Upper lobe of left lung (tissue), 4 donors: Measurements from ENCODE around the gene MORC4.

Experiments used
- CTCF ChIP-seq, 6 experiments: fragments of 450-650 bp in 4 of 6; fragments of 200-600 bp in 2 of 6; sonication (generic) in 2 of 6; IDR thresholded peaks; one replicate each; pipeline ENCODE4 v1.5.1; 2016 to 2019; ENCODE audit warnings: antibody characterized with exemption in 6 of 6
- EP300 ChIP-seq, 4 donors: sonication (generic); formaldehyde crosslinking; IDR thresholded peaks; one replicate each; pipeline ENCODE4 v1.5.1; 2017; ENCODE audit warnings: antibody characterized with exemption in 4 of 4, control low read depth in 2 of 4
- POLR2A ChIP-seq, 4 donors: fragments of 450-650 bp; IDR thresholded peaks; one replicate each; pipeline ENCODE4 v1.5.1; 2016 to 2017; ENCODE audit warnings: antibody characterized with exemption in 4 of 4, mild to moderate bottlenecking in 2 of 4
- POLR2AphosphoS5 ChIP-seq, 2 donors: sonication (generic); formaldehyde crosslinking; IDR thresholded peaks; one replicate each; pipeline ENCODE4 v1.5.1; 2017; ENCODE audit warnings: antibody characterized with exemption in 2 of 2

- TF ChIP-seq CTCF (IDR thresholded peaks at IDR 0.05) (no peak), POLR2A (IDR thresholded peaks at IDR 0.05) (no peak), EP300 (IDR thresholded peaks at IDR 0.05) (no peak), POLR2AphosphoS5 (IDR thresholded peaks at IDR 0.05) (no peak)
Measured at GRCh38 chrX:107014936-107015335, 14.9 kb upstream of the MORC4 start.
